ENCODE results near the gene FGF18. TPM values are rescaled to one million over a fixed set of nuclear protein-coding genes. Genes with fewer than 3 reads are reported as not detected.

FGF18 gene
- polyA plus RNA-seq, 1 donor from 2014 or later = 1.2 TPM

GRCh38 chr5:171426266-171426665, 6.8 kb downstream of the FGF18 start:
- peaks cover 18% of the 10 kb centered on the region for H3K27me3 ChIP-seq (ENCODE audit: insufficient read depth, low read depth, low read length)
- no peaks in the 10 kb centered on the region for H4K20me1 ChIP-seq (ENCODE audit: insufficient read depth)
- H3K9me2 ChIP-seq (ENCODE audit: insufficient read depth, low read length) = no peaks in the 10 kb centered on the region
- no peak overlapping the region for H2AFZ ChIP-seq (ENCODE audit: low read depth, low read length)
- no peaks in the 10 kb centered on the region for H3F3A ChIP-seq (ENCODE audit: insufficient read depth, low read length, poor library complexity, severe bottlenecking)
- H3K9me3 ChIP-seq (ENCODE audit: low read length) = no peaks in the 10 kb centered on the region
- no peak overlapping the region for H3K27ac ChIP-seq (ENCODE audit: low read length)
- no peak overlapping the region for H3K4me2 ChIP-seq (ENCODE audit: low read length)
- TF ChIP-seq RAD21 (conservative IDR thresholded peaks at IDR 0.05) (no peak), POLR2AphosphoS5 (IDR thresholded peaks at IDR 0.05) (no peak), SMC3 (conservative IDR thresholded peaks at IDR 0.05; ENCODE audit: poor library complexity) (no peak), EP300 (conservative IDR thresholded peaks at IDR 0.05; ENCODE audit: poor library complexity, severe bottlenecking) (no peak), EZH2 (IDR thresholded peaks at IDR 0.05; ENCODE audit: borderline replicate concordance, insufficient read depth, low read length, poor library complexity, severe bottlenecking) (no peak), REST (IDR thresholded peaks at IDR 0.05; ENCODE audit: borderline replicate concordance) (no peak), TAF1 (IDR thresholded peaks at IDR 0.05; ENCODE audit: low read depth) (no peak), MXI1 (conservative IDR thresholded peaks at IDR 0.05; ENCODE audit: poor library complexity, severe bottlenecking) (no peak)
- H3K9ac ChIP-seq (ENCODE audit: low read length) = no peak overlapping the region
- H3K36me3 ChIP-seq (ENCODE audit: insufficient read depth, low read length) = no peaks in the 10 kb centered on the region
- no peak overlapping the region for H3K4me3 ChIP-seq (ENCODE audit: low read length)
- H3K79me2 ChIP-seq (replicated peaks; ENCODE audit: insufficient read depth, low read length) = no peaks in the 10 kb centered on the region

GRCh38 chr5:171426680-171427079, 7.2 kb downstream of the FGF18 start:
- no peak overlapping the region for H3K9ac ChIP-seq (ENCODE audit: low read length)
- H3K27ac ChIP-seq (ENCODE audit: low read length) = no peak overlapping the region
- H3K4me2 ChIP-seq (ENCODE audit: low read length) = no peak overlapping the region
- peaks cover 14% of the 10 kb centered on the region for H3K27me3 ChIP-seq (ENCODE audit: insufficient read depth, low read depth, low read length)
- H3F3A ChIP-seq (ENCODE audit: insufficient read depth, low read length, poor library complexity, severe bottlenecking) = no peaks in the 10 kb centered on the region
- H2AFZ ChIP-seq (ENCODE audit: low read depth, low read length) = no peak overlapping the region
- no peaks in the 10 kb centered on the region for H3K36me3 ChIP-seq (ENCODE audit: insufficient read depth, low read length)
- H3K4me3 ChIP-seq (ENCODE audit: low read length) = no peak overlapping the region
- no peak for TF ChIP-seq TAF1 (IDR thresholded peaks at IDR 0.05; ENCODE audit: low read depth)
- no peak for TF ChIP-seq EP300 (conservative IDR thresholded peaks at IDR 0.05; ENCODE audit: poor library complexity, severe bottlenecking)
- no peak for TF ChIP-seq REST (IDR thresholded peaks at IDR 0.05; ENCODE audit: borderline replicate concordance)
- TF ChIP-seq RAD21 (conservative IDR thresholded peaks at IDR 0.05) = no peak
- TF ChIP-seq EZH2 (IDR thresholded peaks at IDR 0.05; ENCODE audit: borderline replicate concordance, insufficient read depth, low read length, poor library complexity, severe bottlenecking) = no peak
- no peak for TF ChIP-seq POLR2AphosphoS5 (IDR thresholded peaks at IDR 0.05)
- no peak for TF ChIP-seq MXI1 (conservative IDR thresholded peaks at IDR 0.05; ENCODE audit: poor library complexity, severe bottlenecking)
- no peak for TF ChIP-seq CTCF (IDR thresholded peaks at IDR 0.05; ENCODE audit: poor library complexity, severe bottlenecking)
- no peak for TF ChIP-seq SMC3 (conservative IDR thresholded peaks at IDR 0.05; ENCODE audit: poor library complexity)
- no peaks in the 10 kb centered on the region for H3K79me2 ChIP-seq (replicated peaks; ENCODE audit: insufficient read depth, low read length)
- H3K9me2 ChIP-seq (ENCODE audit: insufficient read depth, low read length) = no peaks in the 10 kb centered on the region
- H3K9me3 ChIP-seq (ENCODE audit: low read length) = no peaks in the 10 kb centered on the region
- H4K20me1 ChIP-seq (ENCODE audit: insufficient read depth) = no peaks in the 10 kb centered on the region

All from neural cell (in vitro differentiated cells).